Brain microvascular endothelial cell (primary cell): ENCODE data around the gene PATL1.
A peak's percentile ranks its signal among the peaks of the same experiment; 100 is the strongest.
"Not testable (repeated sequence)": the region's sequence is repeated elsewhere in the genome, so short reads cannot be mapped to it uniquely, and the experiment has no call there.

Experiments
- DNase-seq: peaks from one replicate; pipeline ENCODE4 v3.0.0-alpha.2; 2020
- H3K27ac ChIP-seq: fragments of 250-450 bp; sonication (Bioruptor Pico); 2 replicates; pipeline ENCODE4 v1.5.1; 2020; ENCODE audit warnings: mild to moderate bottlenecking, moderate library complexity
- H3K27me3 ChIP-seq: fragments of 250-450 bp; sonication (Bioruptor Pico); replicated peaks from 2 replicates; pipeline ENCODE4 v1.5.1; 2020; ENCODE audit warnings: mild to moderate bottlenecking
- H3K36me3 ChIP-seq: fragments of 250-450 bp; sonication (Bioruptor Pico); replicated peaks from 2 replicates; pipeline ENCODE4 v1.5.1; 2020; ENCODE audit warnings: mild to moderate bottlenecking
- H3K4me3 ChIP-seq: 2 replicates; pipeline ENCODE4 v1.5.1; 2011; ENCODE audit warnings: low read depth, mild to moderate bottlenecking, control low read depth, low read length, moderate library complexity
- in situ Hi-C: cut with HindIII; loops from 2 replicates; pipeline ENCODE4 v1.10.0; 2017; ENCODE audit warnings: low sequenced_read_pairs, low pct_ligation_motif_present
- TF ChIP-seq, protein P1 (sequence below): IDR thresholded peaks from 2 replicates; pipeline ENCODE4 v1.5.1; 2011; ENCODE audit warnings: low read depth, mild to moderate bottlenecking, moderate library complexity, low read length, control low read depth, inconsistent platforms; ENCODE audit errors: missing control alignments

The PATL1 gene

DNA sequence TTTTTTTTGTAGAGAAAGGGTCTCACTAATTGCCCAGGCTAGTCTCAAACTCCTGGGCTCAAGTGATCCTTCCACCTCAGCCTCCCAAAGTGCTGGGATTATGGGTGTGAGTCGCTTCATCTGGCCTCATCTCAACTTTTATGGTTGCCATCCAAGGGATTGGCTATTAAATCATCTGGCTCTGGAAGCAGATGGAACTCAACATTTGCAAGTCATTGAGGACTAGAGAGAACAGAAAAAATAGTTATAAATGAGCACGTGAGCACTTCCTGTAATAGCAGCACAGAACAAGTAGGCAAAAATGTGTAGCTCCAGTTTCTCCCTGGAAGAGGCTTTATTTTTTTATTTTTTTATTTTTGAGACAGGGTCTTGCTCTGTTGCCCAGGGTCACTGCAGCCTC lies 22.3 kb upstream of the PATL1 start:
- no peak overlapping the region for H3K27ac ChIP-seq
- no peaks in the 10 kb centered on the region for H3K27me3 ChIP-seq
- H3K36me3 ChIP-seq, result no peaks in the 10 kb centered on the region
- TF ChIP-seq, protein P1, sequence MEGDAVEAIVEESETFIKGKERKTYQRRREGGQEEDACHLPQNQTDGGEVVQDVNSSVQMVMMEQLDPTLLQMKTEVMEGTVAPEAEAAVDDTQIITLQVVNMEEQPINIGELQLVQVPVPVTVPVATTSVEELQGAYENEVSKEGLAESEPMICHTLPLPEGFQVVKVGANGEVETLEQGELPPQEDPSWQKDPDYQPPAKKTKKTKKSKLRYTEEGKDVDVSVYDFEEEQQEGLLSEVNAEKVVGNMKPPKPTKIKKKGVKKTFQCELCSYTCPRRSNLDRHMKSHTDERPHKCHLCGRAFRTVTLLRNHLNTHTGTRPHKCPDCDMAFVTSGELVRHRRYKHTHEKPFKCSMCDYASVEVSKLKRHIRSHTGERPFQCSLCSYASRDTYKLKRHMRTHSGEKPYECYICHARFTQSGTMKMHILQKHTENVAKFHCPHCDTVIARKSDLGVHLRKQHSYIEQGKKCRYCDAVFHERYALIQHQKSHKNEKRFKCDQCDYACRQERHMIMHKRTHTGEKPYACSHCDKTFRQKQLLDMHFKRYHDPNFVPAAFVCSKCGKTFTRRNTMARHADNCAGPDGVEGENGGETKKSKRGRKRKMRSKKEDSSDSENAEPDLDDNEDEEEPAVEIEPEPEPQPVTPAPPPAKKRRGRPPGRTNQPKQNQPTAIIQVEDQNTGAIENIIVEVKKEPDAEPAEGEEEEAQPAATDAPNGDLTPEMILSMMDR, result no peak
- no peak for DNase-seq
- in situ Hi-C loops, result no loop called here
- H3K4me3 ChIP-seq, result no peak overlapping the region

DNA sequence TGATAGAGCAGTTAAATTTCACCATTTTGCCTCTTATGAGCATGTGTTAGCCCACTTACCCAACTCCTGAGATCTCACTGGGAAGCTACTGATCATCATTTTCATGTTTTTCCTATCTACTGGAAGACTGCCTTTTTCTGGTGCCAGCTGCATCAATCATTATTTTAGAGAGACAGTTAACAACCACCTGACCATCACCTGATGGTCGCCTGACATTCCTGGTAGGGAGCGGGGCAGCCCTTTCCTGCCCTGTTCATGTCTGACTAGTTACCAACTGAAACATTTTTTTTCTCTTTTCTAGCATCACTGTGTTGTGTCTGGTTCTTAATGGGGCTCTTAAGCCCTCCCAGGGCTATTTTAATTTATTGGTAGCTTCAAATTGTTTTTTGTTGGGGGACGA lies 20.2 kb upstream of the PATL1 start:
- Histone ChIP-seq H3K27ac (no peak overlapping the region), H3K4me3 (no peak overlapping the region), H3K36me3 (no peaks in the 10 kb centered on the region), H3K27me3 (no peaks in the 10 kb centered on the region)
- DNase-seq, result no peak
- in situ Hi-C loops, result no loop called here
- TF ChIP-seq, protein P1, result no peak

DNA sequence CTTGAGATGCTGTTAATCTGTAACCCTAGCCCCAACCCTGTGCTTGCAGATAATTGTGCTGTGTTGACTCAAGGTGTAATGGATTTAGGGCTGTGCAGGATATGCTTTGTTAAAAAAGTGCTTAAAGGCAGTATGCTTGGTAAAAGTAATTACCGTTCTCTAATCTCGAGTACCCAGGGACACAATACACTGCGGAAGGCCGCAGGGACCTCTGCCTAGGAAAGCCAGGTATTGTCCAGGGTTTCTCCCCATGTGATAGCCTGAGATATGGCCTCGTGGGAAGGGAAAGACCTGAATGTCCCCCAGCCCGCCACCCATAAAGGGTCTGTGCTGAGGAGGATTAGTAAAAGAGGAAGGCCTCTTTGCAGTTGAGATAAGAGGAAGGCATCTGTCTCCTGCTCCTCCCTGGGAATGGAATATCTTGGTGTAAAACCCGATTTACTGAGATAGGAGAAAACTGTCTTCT lies 12.5 kb upstream of the PATL1 start:
- DNase-seq, H3K27ac ChIP-seq, H3K36me3 ChIP-seq, H3K27me3 ChIP-seq, in situ Hi-C loops, H3K4me3 ChIP-seq: not testable (repeated sequence)

DNA sequence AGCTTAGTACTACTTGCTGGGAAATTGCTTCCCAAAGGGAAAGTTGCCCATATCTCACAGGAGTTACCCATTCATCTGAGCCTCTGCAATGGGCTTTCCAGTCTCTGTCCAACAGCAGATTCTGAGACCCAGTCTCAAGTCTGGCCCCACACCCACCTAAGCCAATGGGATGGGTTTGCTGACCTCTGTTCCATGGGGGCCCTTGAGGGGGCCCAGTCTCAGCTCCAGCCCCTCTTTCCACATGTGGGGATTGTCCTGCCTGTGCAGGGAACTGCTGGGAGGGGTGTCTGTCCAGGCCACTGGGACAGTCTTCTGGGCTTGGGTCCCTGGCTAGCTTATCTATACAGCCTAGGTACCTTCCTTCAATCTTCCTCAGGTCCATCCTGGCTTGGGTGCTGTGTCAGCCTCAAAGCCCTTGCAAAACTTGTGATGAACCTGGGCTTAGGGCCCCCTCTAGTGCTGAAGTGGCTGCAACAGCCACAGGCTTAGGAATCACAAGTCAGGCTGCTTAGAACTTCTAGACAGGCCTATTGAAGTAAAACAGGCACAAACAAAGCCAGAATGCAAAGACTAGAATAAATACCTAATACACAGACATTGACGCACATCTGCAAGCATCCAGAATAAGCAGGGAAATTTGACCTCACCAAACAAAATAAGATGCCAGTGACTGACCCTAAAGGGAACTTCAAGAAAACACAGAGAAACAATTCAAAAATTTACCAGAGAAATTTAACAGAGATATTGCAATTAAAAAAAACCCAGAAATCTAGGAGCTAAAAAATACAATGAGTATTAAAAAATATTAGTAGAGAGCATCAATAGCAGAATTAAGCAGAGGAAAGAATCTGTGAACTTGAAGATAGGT lies 11.7 kb upstream of the PATL1 start:
- TF ChIP-seq, protein P1, result peak; percentile 96
- H3K27ac ChIP-seq, result no peak overlapping the region
- no peaks in the 10 kb centered on the region for H3K27me3 ChIP-seq
- in situ Hi-C loops, result no loop called here
- DNase-seq, result peak; percentile 78
- H3K4me3 ChIP-seq, result no peak overlapping the region
- H3K36me3 ChIP-seq, result no peaks in the 10 kb centered on the region

DNA sequence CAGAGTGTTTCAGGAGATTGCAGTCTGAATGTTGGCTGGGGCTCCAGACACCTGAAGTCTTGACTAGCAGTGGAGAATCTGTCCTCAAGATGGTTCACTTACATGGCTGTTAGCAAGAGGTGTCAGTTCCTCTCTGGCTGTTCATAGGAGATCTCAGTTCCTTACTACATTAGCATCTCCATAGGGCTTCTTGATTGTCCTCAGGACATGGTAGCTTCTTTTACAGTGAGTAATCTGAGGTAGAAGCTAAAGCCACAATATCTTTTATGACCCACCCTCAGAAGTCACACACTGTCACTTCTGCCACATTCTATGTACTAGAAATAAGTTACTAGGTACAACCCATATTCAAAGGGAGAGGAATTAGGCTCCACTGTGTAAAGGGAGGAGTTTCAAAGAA lies 10.5 kb upstream of the PATL1 start:
- no peaks in the 10 kb centered on the region for H3K36me3 ChIP-seq
- in situ Hi-C loops, result no loop called here
- no peak overlapping the region for H3K4me3 ChIP-seq
- TF ChIP-seq, protein P1, result no peak
- no peak for DNase-seq
- H3K27ac ChIP-seq, result no peak overlapping the region
- H3K27me3 ChIP-seq, result no peaks in the 10 kb centered on the region

DNA sequence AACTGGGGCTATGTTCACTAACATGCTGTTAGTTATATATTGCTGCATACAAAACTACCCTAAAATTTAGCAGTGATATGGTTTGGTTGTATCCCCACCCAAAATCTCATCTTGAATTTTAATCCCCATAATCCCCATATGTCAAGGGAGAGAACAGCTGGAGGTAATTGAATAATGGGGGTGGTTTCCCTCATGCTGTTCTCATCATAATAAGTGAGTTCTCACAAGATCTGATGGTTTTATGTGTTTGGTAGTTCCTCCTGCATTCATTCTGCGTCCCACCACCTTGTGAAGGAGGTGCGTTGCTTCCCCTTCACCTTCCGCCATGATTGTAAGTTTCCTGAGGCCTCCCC lies 10.0 kb upstream of the PATL1 start:
- Histone ChIP-seq H3K27ac (no peak overlapping the region), H3K4me3 (no peak overlapping the region), H3K36me3 (no peaks in the 10 kb centered on the region), H3K27me3 (no peaks in the 10 kb centered on the region)
- no peak for DNase-seq
- TF ChIP-seq, protein P1, result no peak
- in situ Hi-C loops, result no loop called here
